Measurements from ENCODE around the gene SLC37A2. TPM values are rescaled to one million over a fixed set of nuclear protein-coding genes. Genes with fewer than 3 reads are reported as not detected.
A peak's percentile ranks its signal among the peaks of the same experiment; 100 is the strongest.

SLC37A2 gene
- 1.4 and 3.3 TPM in 2 replicates for total RNA-seq (ENCODE audit: low replicate concordance)

- H3K9ac ChIP-seq: no peak within 1 kb of the TSS
- H3K27ac Mint-ChIP-seq: no peak within 1 kb of the TSS
- H3K27ac ChIP-seq: no peak within 1 kb of the TSS
- peaks cover 6% of the 10 kb centered on the region for H3F3A ChIP-seq (ENCODE audit: low read depth)
- TF ChIP-seq EZH2 (IDR thresholded peaks at IDR 0.05) (no peak), CTCF (IDR thresholded peaks at IDR 0.05) (peak; percentile 42)
- peaks cover 7% of the 10 kb centered on the region for H3K4me1 ChIP-seq
- peak within 1 kb of the TSS; percentile 85 for H3K4me3 Mint-ChIP-seq
- H3K36me3 Mint-ChIP-seq: no peaks in the 10 kb centered on the region
- no peaks in the 10 kb centered on the region for H3K9me3 Mint-ChIP-seq
- H3K4me1 Mint-ChIP-seq: no peaks in the 10 kb centered on the region
- H3K79me2 ChIP-seq (ENCODE audit: low read depth): no peaks in the 10 kb centered on the region
- H3K4me3 ChIP-seq: peak within 1 kb of the TSS; percentile 61
- no peaks in the 10 kb centered on the region for H4K20me1 ChIP-seq (ENCODE audit: low read depth)
- peak within 1 kb of the TSS; percentile 79 for H3K4me2 ChIP-seq
- no peaks in the 10 kb centered on the region for H3K9me3 ChIP-seq (ENCODE audit: low read depth)
- peaks cover 68% of the 10 kb centered on the region for H3K27me3 ChIP-seq
- H2AFZ ChIP-seq (replicated peaks): peak within 1 kb of the TSS; percentile 80
- no peaks in the 10 kb centered on the region for H3K36me3 ChIP-seq
- H3K27me3 Mint-ChIP-seq (ENCODE audit: insufficient read depth, low read depth): peaks cover 21% of the 10 kb centered on the region
- peak; percentile 90 for DNase-seq (ENCODE audit: low spot score)
These were observed at the start of gene SLC37A2 for GRCh38 chr11:125062931-125063428. SLC37A2 (plus strand) TSS chr11:125063305; CDS start chr11:125063368, 63 bp downstream.

- peaks cover 4% of the 10 kb centered on the region for H3K36me3 Mint-ChIP-seq
These were observed 46.7 kb upstream of the SLC37A2 start for GRCh38 chr11:125016413-125016812.

GRCh38 chr11:125020342-125020741, 42.8 kb upstream of the SLC37A2 start:
- TF ChIP-seq EZH2 (IDR thresholded peaks at IDR 0.05) (no peak), CTCF (IDR thresholded peaks at IDR 0.05) (no peak), EZH2phosphoT487 (IDR thresholded peaks at IDR 0.05) (no peak)
- H3K27me3 ChIP-seq: no peaks in the 10 kb centered on the region
- H3K36me3 Mint-ChIP-seq: no peaks in the 10 kb centered on the region
- H3K4me2 ChIP-seq: no peak overlapping the region
- no peaks in the 10 kb centered on the region for H3K36me3 ChIP-seq
- no peak for DNase-seq (ENCODE audit: low spot score)
- no peak overlapping the region for H3K4me3 ChIP-seq
- no peak overlapping the region for H3K27ac ChIP-seq
- no peaks in the 10 kb centered on the region for H4K20me1 ChIP-seq (ENCODE audit: low read depth)
- H3K4me1 ChIP-seq: no peaks in the 10 kb centered on the region
- H3K4me3 Mint-ChIP-seq: no peak overlapping the region
- no peaks in the 10 kb centered on the region for H3K4me1 Mint-ChIP-seq
- H3K9ac ChIP-seq: no peak overlapping the region
- H3K27me3 Mint-ChIP-seq (ENCODE audit: insufficient read depth, low read depth): no peaks in the 10 kb centered on the region
- H3K9me3 Mint-ChIP-seq: no peaks in the 10 kb centered on the region
- H3K79me2 ChIP-seq (ENCODE audit: low read depth): no peaks in the 10 kb centered on the region
- no peaks in the 10 kb centered on the region for H3F3A ChIP-seq (ENCODE audit: low read depth)
- H3K27ac Mint-ChIP-seq: no peak overlapping the region
- no peaks in the 10 kb centered on the region for H3K9me3 ChIP-seq (ENCODE audit: low read depth)
- no peak overlapping the region for H2AFZ ChIP-seq (replicated peaks)

More at GRCh38 chr11:125016413-125016812, 46.7 kb upstream of the SLC37A2 start:
- no peaks in the 10 kb centered on the region for H3K27me3 ChIP-seq
- H3K79me2 ChIP-seq (ENCODE audit: low read depth): no peaks in the 10 kb centered on the region
- H3K4me2 ChIP-seq: no peak overlapping the region
- H3K4me1 Mint-ChIP-seq: no peaks in the 10 kb centered on the region
- H4K20me1 ChIP-seq (ENCODE audit: low read depth): no peaks in the 10 kb centered on the region
- no peak overlapping the region for H3K27ac ChIP-seq
- H3F3A ChIP-seq (ENCODE audit: low read depth): no peaks in the 10 kb centered on the region
- no peak overlapping the region for H3K9ac ChIP-seq
- peaks cover 14% of the 10 kb centered on the region for H3K9me3 ChIP-seq (ENCODE audit: low read depth)
- H3K4me3 Mint-ChIP-seq: no peak overlapping the region
- H3K9me3 Mint-ChIP-seq: no peaks in the 10 kb centered on the region
- H3K27ac Mint-ChIP-seq: no peak overlapping the region
- no peak for DNase-seq (ENCODE audit: low spot score)
- no peak overlapping the region for H3K4me3 ChIP-seq
- peaks cover 3% of the 10 kb centered on the region for H3K27me3 Mint-ChIP-seq (ENCODE audit: insufficient read depth, low read depth)
- H3K4me1 ChIP-seq: no peaks in the 10 kb centered on the region
- TF ChIP-seq EZH2 (IDR thresholded peaks at IDR 0.05): no peak
- TF ChIP-seq CTCF (IDR thresholded peaks at IDR 0.05): no peak
- no peak for TF ChIP-seq EZH2phosphoT487 (IDR thresholded peaks at IDR 0.05)
- no peaks in the 10 kb centered on the region for H3K36me3 ChIP-seq
- no peak overlapping the region for H2AFZ ChIP-seq (replicated peaks)
